GM18508 (cell line): ENCODE results near the gene TM4SF1.
"Not testable (repeated sequence)": the region's sequence is repeated elsewhere in the genome, so short reads cannot be mapped to it uniquely, and the experiment has no call there.

Experiments used
- ATAC-seq: cut with Tn5 transposase; IDR thresholded peaks from one replicate; pipeline ENCODE4 v1.9.1; 2021; ENCODE audit warnings: moderate number of reproducible peaks; ENCODE audit not compliant: insufficient read depth, unreplicated experiment

Gene TM4SF1

GRCh38 chr3:149395107-149396089 is 17.9 kb upstream of the TM4SF1 start:
- ATAC-seq: no peak

GRCh38 chr3:149393345-149394160 is 16.1 kb upstream of the TM4SF1 start:
- no peak for ATAC-seq

GRCh38 chr3:149391960-149392359 is 14.5 kb upstream of the TM4SF1 start:
- no peak for ATAC-seq

GRCh38 chr3:149390772-149391212 is 13.3 kb upstream of the TM4SF1 start:
- ATAC-seq: no peak

GRCh38 chr3:149390294-149390693 is 12.8 kb upstream of the TM4SF1 start:
- ATAC-seq: no peak

GRCh38 chr3:149388531-149389417 is 11.3 kb upstream of the TM4SF1 start:
- no peak for ATAC-seq

GRCh38 chr3:149388001-149388440 is 10.6 kb upstream of the TM4SF1 start:
- ATAC-seq: no peak

GRCh38 chr3:149386299-149386606 is 8.8 kb upstream of the TM4SF1 start:
- no peak for ATAC-seq

- no peak for ATAC-seq
Measured at GRCh38 chr3:149385617-149386298, 8.3 kb upstream of the TM4SF1 start.

- no peak for ATAC-seq
Measured at GRCh38 chr3:149384911-149385321, 7.5 kb upstream of the TM4SF1 start.

- no peak for ATAC-seq
Measured at GRCh38 chr3:149384167-149384566, 6.7 kb upstream of the TM4SF1 start.

GRCh38 chr3:149383703-149384102 is 6.3 kb upstream of the TM4SF1 start:
- no peak for ATAC-seq

- ATAC-seq: no peak
Measured at GRCh38 chr3:149382518-149382917, 5.1 kb upstream of the TM4SF1 start.

- ATAC-seq: no peak
Measured at GRCh38 chr3:149382101-149382467, 4.6 kb upstream of the TM4SF1 start.

- no peak for ATAC-seq
Measured at GRCh38 chr3:149381173-149382100, 4.0 kb upstream of the TM4SF1 start.

- not testable (repeated sequence) for ATAC-seq
Measured at GRCh38 chr3:149380220-149380619, 2.8 kb upstream of the TM4SF1 start.

GRCh38 chr3:149378478-149379309 is 1.2 kb upstream of the TM4SF1 start:
- ATAC-seq: no peak
